ENCODE results near the gene KLKB1.

The KLKB1 gene

GRCh38 chr4:186227221-186227620 is at the start of gene KLKB1:
KLKB1 (plus strand) TSS chr4:186227507; CDS start chr4:186228196, 689 bp downstream.
- DNase-seq, result no peak

DNA sequence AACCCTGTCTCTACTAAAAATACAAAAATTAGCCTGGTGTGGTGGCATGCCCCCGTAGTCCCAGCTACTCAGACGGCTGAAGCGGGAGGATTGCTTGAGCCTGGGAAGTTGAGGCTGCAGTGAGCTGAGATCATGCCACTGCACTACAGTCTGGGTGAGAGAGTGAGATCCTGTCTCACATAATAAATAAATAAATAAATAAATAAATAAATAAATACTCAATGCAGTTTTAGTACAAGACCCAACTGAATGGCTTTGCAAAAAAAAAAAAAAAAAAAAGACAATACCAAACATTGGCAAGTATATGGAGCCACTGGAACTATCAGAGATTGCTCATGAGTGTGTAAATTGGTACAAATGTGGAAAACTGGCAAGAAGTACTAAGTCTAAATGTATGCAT is 39.2 kb upstream of the KLKB1 start:
- no peak for DNase-seq

DNA sequence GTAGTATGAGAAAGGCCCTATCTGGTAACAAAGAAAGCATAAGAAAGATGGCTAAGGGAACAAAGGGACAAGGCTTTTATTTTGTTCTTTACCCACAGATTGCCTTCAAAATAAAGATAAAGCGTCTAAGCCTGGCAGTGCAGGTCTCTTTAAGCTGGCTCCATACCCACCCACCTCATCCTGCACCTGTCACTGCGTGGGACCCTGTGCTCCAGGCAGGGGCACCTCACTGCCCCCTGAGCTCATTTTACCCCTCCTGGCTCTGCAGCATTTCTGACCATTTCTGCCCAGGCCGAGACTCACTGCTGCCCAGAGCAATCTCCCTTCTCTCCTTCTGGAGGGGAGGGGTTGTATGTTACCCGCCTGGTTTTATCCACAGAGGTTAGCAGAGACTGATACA is 37.7 kb upstream of the KLKB1 start:
- DNase-seq, result no peak

DNA sequence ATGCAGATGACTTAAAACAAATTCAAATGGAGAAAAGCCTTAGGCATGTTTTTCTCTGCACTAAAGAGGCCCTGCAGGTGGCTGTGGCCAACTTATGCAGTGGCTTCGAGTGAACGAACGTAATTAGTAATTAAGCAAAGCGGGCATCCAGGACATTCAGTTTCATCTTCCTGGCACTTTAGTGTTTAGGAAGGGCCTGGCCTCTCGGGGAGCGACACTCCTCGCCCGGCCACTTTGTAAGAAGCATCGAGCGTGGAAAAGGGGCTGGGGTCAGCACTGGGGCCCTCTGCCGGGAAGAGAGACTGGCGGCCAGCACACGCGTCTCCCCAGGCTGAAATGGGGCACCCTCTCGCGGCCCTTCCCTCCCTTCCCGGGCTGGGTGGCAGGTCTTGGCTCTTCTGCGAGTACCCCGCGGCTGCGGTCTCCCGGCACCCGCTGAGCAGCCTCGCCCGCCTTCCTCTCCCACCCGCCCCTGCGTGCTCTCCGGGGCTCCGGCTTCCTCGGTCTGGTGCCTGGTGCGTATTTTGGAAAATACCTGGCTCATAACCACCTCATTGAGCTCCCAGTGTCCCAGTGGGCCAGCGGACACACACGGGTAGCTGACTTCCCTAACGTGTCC is 36.6 kb upstream of the KLKB1 start:
- no peak for DNase-seq

DNA sequence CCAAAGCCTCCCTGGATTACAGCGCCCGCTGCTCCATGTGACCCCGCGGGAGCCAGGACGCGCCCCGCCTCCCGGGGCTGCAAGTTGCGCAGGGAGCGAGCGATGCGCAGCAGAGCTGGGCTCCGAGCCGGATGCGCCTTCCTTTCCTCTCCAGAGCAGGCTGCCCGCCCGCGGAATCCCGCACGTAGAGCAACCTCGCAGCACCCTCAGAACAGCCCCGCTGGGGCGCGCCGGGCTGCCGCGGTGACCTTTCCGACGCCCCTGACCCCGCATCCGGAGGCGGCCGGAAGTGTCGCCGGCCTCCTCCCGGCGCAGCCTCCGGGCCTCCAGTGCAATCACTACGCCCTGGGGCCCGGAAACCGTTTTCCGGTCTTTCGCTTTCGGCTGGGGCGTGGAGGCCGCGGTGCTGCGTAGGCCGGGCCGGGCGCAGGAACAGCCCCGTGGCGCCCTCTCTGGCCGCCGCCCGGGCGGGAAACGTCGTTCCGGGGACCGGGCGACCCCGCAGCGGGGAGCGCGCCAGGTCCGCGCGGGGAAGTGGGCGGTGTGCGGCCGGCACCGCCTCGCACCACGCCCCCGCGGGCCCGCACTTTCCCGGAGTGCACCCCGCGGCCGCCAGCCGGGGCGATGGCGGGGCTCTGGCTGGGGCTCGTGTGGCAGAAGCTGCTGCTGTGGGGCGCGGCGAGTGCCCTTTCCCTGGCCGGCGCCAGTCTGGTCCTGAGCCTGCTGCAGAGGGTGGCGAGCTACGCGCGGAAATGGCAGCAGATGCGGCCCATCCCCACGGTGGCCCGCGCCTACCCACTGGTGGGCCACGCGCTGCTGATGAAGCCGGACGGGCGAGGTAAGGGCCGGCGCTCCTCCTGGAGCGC is 35.9 kb upstream of the KLKB1 start, which contains the start of gene CYP4V2:
Gene CYP4V2, plus strand, starts transcription at position 368 of the 866 bp plus-strand sequence. Its CDS starts 257 bp downstream, at position 625.
- DNase-seq, result peak; percentile 71

- DNase-seq, result no peak
Observed at GRCh38 chr4:186192066-186192612, 35.2 kb upstream of the KLKB1 start.

- DNase-seq, result no peak
Observed at GRCh38 chr4:186193851-186194250, 33.5 kb upstream of the KLKB1 start.

- DNase-seq, result no peak
Observed at GRCh38 chr4:186196063-186196462, 31.2 kb upstream of the KLKB1 start.

DNA sequence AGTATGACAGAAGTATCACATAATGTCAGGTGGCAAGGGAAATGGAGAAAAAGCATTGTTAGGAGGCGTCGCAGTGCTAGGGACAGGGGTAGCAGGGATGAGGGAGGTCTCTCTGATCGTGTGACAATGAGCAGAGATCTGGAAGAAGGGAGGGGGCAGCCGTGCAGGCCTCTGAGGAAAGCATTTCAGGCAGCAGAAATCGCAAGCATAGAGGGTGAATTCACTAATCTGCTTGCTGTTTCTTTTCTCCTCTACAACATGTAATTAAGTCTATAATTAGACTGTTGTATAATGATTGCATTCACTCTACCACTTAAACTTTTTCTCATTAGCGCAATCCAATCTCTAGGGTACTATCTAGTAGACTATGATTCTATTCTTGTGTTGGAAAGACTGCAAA is 26.8 kb upstream of the KLKB1 start:
- DNase-seq, result no peak

DNA sequence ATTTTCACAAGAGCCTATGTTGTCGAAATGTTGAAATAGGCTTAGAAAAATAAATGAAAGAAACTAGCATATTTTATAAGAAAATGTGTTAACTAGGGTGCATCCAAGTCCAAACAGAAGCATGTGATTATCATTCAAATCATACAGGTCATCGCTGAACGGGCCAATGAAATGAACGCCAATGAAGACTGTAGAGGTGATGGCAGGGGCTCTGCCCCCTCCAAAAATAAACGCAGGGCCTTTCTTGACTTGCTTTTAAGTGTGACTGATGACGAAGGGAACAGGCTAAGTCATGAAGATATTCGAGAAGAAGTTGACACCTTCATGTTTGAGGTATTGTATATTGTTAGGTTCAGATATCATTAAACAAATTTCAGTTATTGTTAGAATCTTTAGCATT is 26.3 kb upstream of the KLKB1 start:
- DNase-seq, result no peak

- peak; percentile 23 for DNase-seq
Observed at GRCh38 chr4:186201535-186202230, 25.6 kb upstream of the KLKB1 start.

- DNase-seq, result no peak
Observed at GRCh38 chr4:186202490-186203140, 24.7 kb upstream of the KLKB1 start.

DNA sequence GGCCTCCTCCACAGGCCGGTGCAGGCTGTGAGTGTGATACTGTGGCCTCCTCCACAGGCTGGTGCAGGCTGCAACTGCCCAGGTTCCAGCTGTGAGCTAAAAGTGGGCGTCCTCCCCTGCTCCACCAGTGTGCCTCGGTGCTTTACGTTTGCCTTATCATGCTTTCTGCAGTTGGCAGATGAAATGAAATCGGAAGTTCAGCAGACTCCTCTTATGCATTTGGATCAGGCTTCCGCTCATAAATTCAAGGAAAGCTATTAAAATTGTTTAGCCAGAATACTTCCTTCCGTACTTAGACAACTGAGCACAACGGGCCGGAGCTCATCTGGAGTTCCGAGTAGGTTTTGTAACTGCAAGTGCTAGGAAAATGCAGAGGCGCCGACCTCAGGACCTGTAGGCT is 23.9 kb upstream of the KLKB1 start:
- DNase-seq, result peak; percentile 62

- peak; percentile 74 for DNase-seq
Observed at GRCh38 chr4:186204103-186204559, 23.2 kb upstream of the KLKB1 start.

DNA sequence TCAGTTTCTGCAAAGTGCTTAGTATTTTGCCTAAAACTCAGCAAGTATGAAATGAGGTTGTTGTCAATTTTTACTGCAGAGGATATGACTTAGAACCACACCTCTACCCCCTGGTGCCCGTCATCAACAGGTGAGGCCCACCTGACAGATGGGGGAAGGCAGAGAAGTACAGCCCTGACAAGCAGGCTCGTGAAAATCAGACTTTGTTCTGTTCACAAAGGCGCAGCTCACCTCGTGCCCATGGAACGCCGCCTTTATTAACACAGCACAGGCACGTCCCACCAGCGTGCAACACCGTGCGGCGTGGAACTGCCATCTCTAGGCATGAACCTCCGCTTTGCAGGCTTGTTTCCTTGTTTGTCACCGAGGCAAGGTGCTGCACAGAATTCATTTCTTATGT is 22.6 kb upstream of the KLKB1 start:
- DNase-seq, result no peak

GRCh38 chr4:186205156-186205555 is 22.2 kb upstream of the KLKB1 start:
- DNase-seq, result no peak

DNA sequence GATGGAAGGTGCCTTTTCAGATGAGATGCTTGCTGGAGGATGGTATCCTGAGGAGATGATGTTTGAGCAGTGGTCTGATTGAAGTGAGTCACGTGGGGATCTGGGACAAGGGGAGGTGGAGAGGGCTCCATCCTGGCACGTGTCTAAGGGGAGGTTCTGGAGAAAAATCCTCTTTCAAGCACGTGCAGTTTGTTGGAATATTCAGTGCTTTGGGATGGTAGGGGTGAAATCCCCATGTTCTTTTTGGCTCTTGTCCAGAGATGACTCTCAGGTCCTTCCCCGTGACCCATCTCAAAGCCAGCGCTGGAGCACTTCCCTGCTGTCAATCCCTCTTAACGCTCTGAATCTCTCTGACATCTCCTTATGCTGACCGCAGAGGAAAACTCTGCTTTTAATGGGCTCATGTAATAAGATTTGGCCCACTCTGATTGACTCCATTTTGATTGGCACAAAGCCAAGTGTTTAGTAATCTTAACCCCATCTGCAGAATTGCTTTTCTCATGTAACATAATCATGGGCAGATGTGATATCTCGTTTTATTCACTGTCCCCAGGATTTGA is 10.8 kb upstream of the KLKB1 start:
- DNase-seq, result no peak

- DNase-seq, result no peak
Observed at GRCh38 chr4:186217733-186218293, 9.5 kb upstream of the KLKB1 start.

DNA sequence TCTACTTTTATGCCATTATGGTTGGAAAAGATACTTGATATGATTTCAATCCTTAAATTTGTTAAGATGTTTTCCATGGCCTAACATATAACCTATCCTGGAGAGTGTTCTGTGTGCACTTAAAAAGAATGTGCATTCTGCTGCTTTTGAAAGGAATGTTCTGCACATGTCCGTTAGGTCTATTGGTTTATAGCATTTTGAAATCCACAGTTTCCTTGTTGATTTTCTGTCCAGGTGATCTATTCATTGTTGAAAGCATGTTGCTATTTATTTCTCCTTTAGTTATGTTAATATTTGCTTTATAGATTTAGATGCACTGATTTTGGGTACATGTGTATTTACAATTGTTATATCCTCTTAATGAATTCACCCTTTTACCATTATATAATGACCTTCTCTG is 5.7 kb upstream of the KLKB1 start:
- no peak for DNase-seq

GRCh38 chr4:186225848-186226247 is 1.5 kb upstream of the KLKB1 start:
- DNase-seq, result no peak

DNA sequence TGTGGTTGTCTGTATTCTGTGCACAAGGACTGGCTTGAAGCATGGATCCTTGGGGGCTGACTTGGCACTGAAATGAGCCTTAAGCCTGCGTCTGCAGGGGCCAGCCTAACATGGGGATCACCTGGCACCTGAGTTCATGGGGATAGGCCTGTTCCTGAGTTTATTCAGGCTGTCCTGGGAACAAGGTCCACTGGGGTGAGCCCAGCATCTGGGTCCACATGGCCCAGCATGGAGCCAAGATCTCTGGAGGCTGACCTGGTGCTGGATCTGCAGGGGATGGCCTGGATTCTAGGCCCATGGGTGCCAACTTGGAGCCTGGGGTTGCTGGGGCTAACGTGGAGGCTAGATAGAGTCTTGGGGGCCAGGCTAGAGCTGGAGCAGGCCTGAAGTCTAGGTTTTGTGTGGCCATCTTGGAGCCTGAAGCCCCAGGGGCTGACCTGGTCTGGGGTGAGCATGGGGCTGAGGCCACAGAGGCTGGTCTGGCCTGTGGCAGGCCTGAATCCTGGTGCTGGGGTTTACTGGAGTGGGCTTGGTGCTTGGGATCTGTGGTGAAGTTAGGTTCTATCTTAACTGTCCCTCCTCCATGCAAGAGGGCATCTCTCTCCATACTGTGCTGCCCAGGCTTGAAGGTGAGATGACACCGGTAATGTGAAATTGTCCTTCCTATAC is 652 bp upstream of the KLKB1 start:
- no peak for DNase-seq

All from GDM1 (cell line).